Measurements from ENCODE around the gene IDH1.
"Not testable (repeated sequence)": the region's sequence is repeated elsewhere in the genome, so short reads cannot be mapped to it uniquely, and the experiment has no call there.

The IDH1 gene

GRCh38 chr2:208254871-208255556, at the start of gene IDH1:
Gene IDH1 (minus strand): TSS chr2:208255071. CDS start chr2:208251551, 3,520 bp downstream.
- peak; percentile 95 for DNase-seq (ENCODE audit: low spot score)

- no peak for DNase-seq (ENCODE audit: low spot score)
These were observed 49.3 kb upstream of the IDH1 start for GRCh38 chr2:208304157-208304556.

DNA sequence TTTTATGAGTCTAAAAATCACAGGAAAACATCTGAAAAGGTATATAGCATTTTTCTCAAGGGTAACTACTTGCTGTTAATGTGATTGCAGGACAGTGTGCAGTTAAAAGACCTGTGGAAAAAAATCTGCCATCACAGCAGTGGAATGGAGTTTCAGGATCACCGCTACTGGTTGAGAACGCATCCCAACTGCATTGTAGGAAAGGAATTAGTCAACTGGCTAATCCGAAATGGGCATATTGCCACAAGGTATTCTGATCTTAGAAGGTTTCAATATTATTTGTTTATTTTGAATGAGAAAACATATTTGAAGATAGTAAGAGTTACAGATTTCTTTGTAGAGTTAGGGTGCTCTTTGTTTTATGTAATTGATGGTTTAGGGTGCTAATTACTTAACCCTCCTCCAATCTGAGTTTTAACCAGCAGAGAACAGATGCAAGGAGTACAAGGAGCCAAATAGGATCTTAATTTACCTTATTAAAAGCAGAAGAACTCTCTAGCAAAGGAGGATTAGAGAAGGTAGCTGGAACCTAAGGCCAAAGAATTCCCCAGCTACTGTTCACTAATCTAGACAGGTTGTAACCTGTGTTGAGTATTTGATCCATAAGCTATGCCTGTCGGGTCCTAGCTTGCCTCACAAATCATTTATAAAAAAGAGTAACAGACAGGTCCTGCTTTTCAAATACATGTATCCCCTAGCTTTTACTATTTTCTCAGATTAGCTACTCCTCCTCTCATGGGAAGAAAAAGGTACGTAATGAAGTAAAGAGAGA, 46.2 kb upstream of the IDH1 start:
- no peak for DNase-seq (ENCODE audit: low spot score)

DNA sequence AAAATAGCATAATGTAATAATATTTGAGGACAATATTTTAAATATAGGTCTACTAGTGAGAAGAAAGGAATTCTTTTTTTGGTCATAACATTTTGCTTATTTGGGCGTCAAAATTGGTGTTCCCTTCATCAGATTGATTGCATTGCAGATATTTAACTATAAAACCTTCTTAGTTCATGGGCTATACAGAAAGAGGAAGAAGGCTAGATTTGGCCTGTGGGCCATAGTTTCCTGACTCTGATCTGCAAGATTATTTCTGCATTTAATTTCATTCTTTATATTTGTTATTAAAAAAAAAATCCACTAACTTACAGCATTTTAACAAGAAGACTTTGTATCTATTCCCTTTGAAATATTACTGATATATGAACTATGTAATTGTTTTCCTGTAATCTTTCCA, 43.1 kb upstream of the IDH1 start:
- no peak for DNase-seq (ENCODE audit: low spot score)

- no peak for DNase-seq (ENCODE audit: low spot score)
These were observed 41.7 kb upstream of the IDH1 start for GRCh38 chr2:208296610-208297009.

DNA sequence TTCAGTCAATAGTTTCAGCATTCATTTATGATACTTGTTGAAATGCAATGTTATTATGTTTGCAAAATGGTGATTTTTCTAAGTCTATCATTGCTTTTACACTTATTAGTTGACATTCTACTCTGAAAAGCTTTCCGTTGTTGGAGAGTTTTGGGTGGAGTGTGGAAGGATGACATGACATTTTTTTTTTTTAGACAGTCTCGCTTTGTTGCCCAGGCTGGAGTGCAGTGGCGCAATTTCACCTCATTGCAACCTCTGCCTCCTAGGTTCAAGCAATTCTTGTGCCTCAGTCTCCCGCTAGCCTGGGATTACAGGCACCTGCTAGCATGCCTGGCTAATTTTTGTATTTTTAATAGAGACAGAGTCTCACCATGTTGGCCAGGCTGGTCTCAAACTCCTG, 41.0 kb upstream of the IDH1 start:
- no peak for DNase-seq (ENCODE audit: low spot score)

DNA sequence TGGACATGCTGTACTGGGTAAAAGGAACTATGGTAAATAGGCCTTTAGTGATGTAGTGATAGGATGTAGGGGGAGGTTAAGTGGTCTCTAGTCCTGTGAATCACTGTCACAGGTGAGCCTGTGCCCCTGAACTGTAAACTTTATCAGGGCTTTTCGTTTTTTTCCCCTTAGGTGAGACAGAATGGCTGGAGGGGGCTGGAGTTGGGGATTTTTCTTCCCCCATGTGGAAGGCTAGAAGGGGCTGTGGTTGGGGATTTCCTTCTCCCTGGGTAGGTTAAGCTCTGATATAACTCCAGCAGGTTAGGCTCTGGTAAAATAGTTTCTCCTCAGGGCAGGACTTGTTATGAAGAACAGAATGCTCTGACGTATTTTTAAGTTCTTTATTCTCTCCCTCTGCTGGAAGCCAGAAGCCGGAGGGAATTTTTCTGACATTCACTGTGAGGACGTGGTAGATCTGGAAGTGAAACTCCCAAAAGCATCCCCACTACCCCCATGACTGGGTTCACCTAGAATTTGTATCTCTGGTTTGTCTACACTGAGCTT, 39.7 kb upstream of the IDH1 start:
- DNase-seq (ENCODE audit: low spot score), result no peak

GRCh38 chr2:208285853-208286252, 31.0 kb upstream of the IDH1 start:
- DNase-seq (ENCODE audit: low spot score), result no peak

GRCh38 chr2:208280933-208281332, 26.1 kb upstream of the IDH1 start:
- no peak for DNase-seq (ENCODE audit: low spot score)

- no peak for DNase-seq (ENCODE audit: low spot score)
These were observed 25.4 kb upstream of the IDH1 start for GRCh38 chr2:208280234-208280633.

DNA sequence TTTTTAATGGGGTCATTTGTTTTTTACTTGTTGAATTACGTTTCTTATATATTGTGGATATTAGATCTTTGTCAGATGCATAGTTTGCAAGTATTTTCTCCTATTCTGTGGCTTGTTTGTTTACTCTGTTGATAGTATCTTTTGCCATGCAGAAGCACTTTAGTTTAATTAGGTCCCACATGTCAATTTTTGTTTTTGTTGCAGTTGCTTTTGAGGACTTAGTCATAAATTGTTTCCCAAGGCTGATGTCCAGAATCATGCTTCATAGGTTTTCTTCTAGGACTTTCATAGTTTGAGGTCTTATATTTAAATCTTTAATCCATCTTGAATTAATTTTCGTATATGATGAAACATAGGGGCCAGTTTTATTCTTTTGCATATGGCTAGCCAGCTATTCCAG, 24.4 kb upstream of the IDH1 start:
- no peak for DNase-seq (ENCODE audit: low spot score)

DNA sequence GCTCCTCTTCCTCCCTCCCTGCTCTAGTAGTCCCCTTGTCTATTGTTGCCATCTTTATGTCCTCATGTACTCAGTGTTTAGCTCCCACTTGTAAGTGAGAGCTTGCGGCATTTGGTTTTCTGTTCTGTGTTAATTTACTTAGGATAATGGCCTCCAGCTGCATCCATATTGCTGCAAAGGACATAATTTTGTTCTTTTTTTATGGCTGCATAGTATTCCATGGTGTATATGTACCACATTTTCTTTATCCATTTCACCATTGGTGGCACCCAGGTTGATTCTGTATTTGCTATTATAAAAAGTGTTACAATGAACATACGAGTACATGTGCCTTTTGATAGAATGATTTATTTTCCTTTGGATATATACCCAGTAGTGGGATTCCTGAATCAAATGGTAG, 23.7 kb upstream of the IDH1 start:
- no peak for DNase-seq (ENCODE audit: low spot score)

DNA sequence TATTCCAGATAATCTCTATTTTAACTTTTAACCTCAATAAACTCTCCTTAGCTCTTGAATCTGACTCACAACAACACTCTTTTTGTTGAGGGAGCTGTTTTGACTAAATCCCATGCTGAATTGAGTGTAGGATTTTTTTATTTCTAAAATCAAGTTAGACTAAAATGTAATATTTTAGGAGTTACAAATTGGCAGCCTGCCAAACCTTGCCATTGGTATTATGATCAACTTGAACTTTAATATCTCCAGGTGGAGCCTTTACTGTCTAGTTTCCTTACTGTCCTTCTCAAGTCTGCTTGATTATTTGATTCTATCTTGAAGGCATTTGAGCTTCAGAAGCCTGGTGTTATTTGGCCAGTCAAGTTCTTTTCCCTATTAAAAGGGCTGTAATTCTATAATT, 19.9 kb upstream of the IDH1 start:
- no peak for DNase-seq (ENCODE audit: low spot score)

DNA sequence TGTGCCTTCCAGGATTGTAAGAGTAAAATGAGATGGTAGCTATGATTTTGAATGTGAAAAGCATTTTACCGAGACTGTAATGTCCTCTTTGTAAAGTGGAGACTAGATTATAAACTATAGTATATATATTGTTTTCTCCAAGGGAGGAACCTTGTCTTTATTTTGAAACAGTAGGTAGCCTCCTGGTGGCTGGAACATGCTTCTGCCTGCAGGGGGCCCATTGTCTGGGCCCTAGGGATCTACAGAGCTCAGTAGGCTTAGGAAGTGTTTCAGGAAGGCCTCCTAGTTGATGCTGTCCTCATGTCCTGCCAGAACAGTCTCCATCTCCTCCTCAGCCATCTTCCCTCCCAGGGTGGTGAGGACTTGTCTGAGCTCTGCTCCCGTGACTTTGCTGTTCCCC, 14.2 kb upstream of the IDH1 start:
- no peak for DNase-seq (ENCODE audit: low spot score)

DNA sequence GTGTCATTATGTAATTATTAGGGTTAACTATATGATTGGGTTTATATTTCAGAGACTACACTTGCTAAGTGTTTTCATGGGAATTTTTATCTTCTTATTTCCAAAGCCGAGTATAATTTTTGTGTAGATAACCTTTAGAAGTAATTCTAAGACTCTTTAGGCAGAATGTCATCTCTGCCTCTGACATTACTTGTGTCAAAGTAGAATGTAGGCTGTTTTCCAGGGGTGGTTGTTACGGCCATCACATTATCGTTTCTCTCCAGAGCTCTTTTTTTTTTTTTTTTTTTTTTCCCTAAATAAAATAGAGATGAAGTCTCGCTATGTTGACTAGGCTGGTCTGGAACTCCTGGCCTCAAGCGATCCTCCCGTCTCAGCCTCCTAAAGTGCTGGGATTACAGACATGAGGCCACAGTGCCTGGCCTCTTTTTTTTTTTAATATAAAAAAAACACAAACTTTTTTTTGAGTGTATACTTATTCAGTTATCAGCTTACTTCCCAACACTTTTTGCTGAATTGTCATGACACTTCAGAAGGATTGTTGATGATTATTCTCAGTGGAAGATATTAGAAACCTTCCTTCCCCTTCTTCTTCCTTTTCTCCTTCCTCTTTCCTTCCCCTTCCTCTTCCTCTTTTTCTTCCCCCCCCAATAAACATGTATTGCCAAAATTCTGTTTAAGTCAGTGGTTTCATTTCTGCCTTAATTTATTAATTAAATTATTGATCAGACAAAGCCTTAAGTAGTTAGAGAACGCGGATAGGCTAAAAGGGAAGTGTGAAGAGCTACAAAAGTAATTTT, 13.5 kb upstream of the IDH1 start:
- DNase-seq (ENCODE audit: low spot score), result no peak

- not testable (repeated sequence) for DNase-seq (ENCODE audit: low spot score)
These were observed 12.7 kb upstream of the IDH1 start for GRCh38 chr2:208267526-208267925.

DNA sequence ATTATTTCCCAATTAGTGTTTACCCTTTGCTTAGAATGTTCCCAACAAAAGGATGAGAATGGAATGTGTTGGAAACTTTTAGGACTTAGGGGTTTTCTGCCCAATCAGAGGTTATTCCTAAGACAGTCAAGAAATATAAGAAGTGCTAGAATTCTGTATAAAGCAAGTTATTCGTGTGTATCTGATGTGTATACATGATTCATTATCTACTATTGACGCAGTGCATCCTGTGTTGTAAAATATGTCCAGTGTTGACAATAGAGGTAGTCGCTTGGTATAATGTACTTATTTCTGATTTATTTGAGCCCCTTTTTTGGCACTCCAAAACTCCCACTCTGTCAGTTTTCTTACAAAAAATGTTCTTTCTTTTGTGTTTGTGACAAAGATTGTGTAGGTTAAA, 12.1 kb upstream of the IDH1 start:
- no peak for DNase-seq (ENCODE audit: low spot score)

GRCh38 chr2:208266553-208266893, 11.7 kb upstream of the IDH1 start:
- DNase-seq (ENCODE audit: low spot score), result no peak

DNA sequence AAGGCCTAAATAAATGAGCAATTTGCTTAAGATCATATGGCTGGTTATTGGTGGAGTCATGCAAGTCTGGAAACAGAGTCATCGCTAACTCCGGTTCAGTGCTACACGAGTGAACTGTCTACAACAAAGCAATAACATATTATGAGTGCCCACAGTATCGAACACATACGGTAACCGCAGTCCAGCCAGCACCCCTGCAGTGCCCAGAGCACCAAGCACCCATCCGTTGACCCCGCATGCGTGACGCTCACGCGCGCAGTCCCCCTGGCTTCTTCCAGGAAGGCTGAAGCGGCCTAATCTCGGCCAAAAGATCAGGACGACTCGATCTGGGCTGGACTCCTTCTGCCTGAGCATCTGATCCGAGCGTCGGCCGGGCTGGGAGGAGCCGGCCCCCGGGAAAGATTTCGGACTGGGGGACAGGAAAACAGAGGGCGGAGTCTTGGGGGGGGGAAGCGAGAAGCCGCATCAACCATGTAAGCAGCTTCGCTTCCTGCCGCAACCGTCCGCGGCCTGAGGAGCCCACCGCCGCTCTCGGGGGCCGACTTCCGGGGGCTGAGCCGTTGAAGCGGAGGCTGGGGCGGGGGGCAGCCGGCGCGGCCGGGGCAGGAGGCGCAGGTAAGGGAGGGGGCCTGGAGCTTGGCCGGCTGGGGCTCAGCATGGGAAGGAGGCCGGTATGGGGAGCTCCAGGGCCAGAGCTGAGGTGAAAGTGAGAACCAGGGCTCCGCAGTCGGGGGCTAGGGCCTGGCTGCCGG, 11.1 kb upstream of the IDH1 start, which contains the start of gene PIKFYVE:
TSS of gene PIKFYVE (plus strand) at position 455 of the 752 bp plus-strand sequence. CDS start 5,265 bp downstream, outside the sequence.
- peak; percentile 99 for DNase-seq (ENCODE audit: low spot score)

- DNase-seq (ENCODE audit: low spot score), result no peak
These were observed 10.5 kb upstream of the IDH1 start for GRCh38 chr2:208265371-208265800.
